ENCODE results near the gene FLRT1.

DNA sequence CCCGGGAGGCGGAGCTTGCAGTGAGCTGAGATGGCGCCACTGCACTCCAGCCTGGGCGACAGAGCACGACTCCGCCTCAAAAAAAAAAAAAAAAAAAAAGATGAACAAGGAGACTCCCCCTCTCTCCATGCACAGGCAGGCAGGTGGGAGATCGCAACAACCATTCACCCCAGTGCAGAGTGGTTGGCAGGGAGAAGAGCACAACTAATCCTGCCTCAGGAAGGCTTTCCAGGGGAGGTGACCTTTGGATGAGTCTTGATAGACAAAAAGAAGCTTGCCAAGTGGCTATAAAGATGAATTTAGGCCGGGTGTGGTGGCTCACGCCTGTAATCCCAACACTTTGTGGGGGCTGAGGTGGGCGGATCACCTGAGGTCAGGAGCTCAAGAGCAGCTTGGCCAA lies 30.0 kb downstream of the FLRT1 start:
- TF ChIP-seq, protein P1, sequence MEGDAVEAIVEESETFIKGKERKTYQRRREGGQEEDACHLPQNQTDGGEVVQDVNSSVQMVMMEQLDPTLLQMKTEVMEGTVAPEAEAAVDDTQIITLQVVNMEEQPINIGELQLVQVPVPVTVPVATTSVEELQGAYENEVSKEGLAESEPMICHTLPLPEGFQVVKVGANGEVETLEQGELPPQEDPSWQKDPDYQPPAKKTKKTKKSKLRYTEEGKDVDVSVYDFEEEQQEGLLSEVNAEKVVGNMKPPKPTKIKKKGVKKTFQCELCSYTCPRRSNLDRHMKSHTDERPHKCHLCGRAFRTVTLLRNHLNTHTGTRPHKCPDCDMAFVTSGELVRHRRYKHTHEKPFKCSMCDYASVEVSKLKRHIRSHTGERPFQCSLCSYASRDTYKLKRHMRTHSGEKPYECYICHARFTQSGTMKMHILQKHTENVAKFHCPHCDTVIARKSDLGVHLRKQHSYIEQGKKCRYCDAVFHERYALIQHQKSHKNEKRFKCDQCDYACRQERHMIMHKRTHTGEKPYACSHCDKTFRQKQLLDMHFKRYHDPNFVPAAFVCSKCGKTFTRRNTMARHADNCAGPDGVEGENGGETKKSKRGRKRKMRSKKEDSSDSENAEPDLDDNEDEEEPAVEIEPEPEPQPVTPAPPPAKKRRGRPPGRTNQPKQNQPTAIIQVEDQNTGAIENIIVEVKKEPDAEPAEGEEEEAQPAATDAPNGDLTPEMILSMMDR (IDR thresholded peaks at IDR 0.05) = no peak
- TF ChIP-seq POLR2A (IDR thresholded peaks at IDR 0.05) = no peak

Data from testis (tissue), 2 donors.